Measurements from ENCODE around the gene SLC12A4.

The SLC12A4 gene

DNA sequence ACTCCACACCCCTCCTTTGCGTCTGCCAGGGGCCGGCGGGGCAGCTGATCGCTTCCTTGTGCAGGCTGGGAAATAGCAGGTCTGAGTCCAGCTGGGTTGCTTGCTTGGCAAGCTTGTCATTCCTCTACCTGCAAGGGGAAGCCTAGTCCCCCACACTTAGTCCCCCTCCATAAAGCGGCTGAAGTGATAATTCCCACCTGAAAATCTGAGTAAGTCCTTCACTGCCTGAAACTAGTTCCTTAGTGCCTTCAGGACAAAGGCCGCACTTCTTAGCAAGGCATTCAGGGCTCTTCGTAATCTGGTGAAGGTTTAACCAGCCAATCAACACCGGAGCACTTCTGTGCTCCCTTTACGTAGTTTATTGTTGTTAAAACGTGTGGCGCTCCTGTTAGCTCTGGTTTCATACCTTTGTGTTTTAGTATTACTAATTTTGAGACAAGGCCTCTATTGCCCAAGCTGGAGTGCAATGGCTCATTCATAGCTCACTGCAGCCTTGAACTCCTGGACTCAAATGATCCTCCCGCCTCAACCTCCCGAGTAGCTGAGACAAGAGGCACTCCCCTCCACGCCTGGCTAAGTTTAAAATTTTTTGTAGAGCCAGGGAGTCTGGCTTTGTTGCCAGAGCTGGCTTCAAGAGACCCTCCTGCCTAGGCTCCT lies 74.6 kb downstream of the SLC12A4 start:
- DNase-seq (ENCODE audit: extremely low read depth, insufficient read length) = no peak
- TF ChIP-seq, protein P1, sequence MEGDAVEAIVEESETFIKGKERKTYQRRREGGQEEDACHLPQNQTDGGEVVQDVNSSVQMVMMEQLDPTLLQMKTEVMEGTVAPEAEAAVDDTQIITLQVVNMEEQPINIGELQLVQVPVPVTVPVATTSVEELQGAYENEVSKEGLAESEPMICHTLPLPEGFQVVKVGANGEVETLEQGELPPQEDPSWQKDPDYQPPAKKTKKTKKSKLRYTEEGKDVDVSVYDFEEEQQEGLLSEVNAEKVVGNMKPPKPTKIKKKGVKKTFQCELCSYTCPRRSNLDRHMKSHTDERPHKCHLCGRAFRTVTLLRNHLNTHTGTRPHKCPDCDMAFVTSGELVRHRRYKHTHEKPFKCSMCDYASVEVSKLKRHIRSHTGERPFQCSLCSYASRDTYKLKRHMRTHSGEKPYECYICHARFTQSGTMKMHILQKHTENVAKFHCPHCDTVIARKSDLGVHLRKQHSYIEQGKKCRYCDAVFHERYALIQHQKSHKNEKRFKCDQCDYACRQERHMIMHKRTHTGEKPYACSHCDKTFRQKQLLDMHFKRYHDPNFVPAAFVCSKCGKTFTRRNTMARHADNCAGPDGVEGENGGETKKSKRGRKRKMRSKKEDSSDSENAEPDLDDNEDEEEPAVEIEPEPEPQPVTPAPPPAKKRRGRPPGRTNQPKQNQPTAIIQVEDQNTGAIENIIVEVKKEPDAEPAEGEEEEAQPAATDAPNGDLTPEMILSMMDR (IDR thresholded peaks at IDR 0.05; ENCODE audit: insufficient read depth, low read length, poor library complexity, severe bottlenecking) = no peak
- peak overlapping the region; percentile 96 for H3K4me3 ChIP-seq (replicated peaks; ENCODE audit: low read depth, low read length)
- H3K36me3 ChIP-seq (ENCODE audit: control insufficient read depth, insufficient read depth, low read length) = no peaks in the 10 kb centered on the region
- no peaks in the 10 kb centered on the region for H3K27me3 ChIP-seq (replicated peaks; ENCODE audit: control insufficient read depth, insufficient read depth, low read length)
